ENCODE results near the gene GYPE.
"Not testable (repeated sequence)": the region's sequence is repeated elsewhere in the genome, so short reads cannot be mapped to it uniquely, and the experiment has no call there.

GRCh38 chr4:143950185-143950584, 44.8 kb upstream of the GYPE start:
- TF ChIP-seq CTCF, POLR2A, EP300 (IDR thresholded peaks at IDR 0.05): not testable (repeated sequence)

Measured in sigmoid colon (tissue), 4 donors.